ELF-1 (cell line): ENCODE results near the gene PRELID3B.

Source experiments
- DNase-seq: peaks from one replicate; pipeline ENCODE4 v3.0.0-alpha.2; 2016; ENCODE audit warnings: low read depth, low spot score

PRELID3B gene

GRCh38 chr20:59042151-59042795 is at the start of gene PRELID3B:
PRELID3B (minus strand) TSS chr20:59042786; CDS start chr20:59042730, 56 bp downstream.
- no peak for DNase-seq

GRCh38 chr20:59087829-59088433 is 45.3 kb upstream of the PRELID3B start:
- peak; percentile 76 for DNase-seq

- DNase-seq = no peak
These were observed 44.3 kb upstream of the PRELID3B start for GRCh38 chr20:59086923-59087322.

- no peak for DNase-seq
These were observed 41.7 kb upstream of the PRELID3B start for GRCh38 chr20:59084041-59084850.

- DNase-seq = no peak
These were observed 40.4 kb upstream of the PRELID3B start for GRCh38 chr20:59082981-59083380.

- no peak for DNase-seq
These were observed 39.6 kb upstream of the PRELID3B start for GRCh38 chr20:59082077-59082740.

- no peak for DNase-seq
These were observed 38.5 kb upstream of the PRELID3B start for GRCh38 chr20:59081036-59081435.

GRCh38 chr20:59078231-59078630 is 35.6 kb upstream of the PRELID3B start:
- no peak for DNase-seq

- no peak for DNase-seq
These were observed 35.1 kb upstream of the PRELID3B start for GRCh38 chr20:59077705-59078104.

GRCh38 chr20:59075934-59076508 is 33.4 kb upstream of the PRELID3B start:
- no peak for DNase-seq

GRCh38 chr20:59074456-59074855 is 31.9 kb upstream of the PRELID3B start:
- no peak for DNase-seq

- DNase-seq = no peak
These were observed 31.0 kb upstream of the PRELID3B start for GRCh38 chr20:59073582-59073981.

- DNase-seq = no peak
These were observed 28.6 kb upstream of the PRELID3B start for GRCh38 chr20:59071216-59071615.

- DNase-seq = no peak
These were observed 26.4 kb upstream of the PRELID3B start for GRCh38 chr20:59069026-59069425.

GRCh38 chr20:59068534-59068933 is 25.9 kb upstream of the PRELID3B start:
- no peak for DNase-seq

- DNase-seq = no peak
These were observed 21.7 kb upstream of the PRELID3B start for GRCh38 chr20:59064214-59064722.

- DNase-seq = peak; percentile 69
These were observed 21.0 kb upstream of the PRELID3B start for GRCh38 chr20:59063358-59064213.

- DNase-seq = no peak
These were observed 19.5 kb upstream of the PRELID3B start for GRCh38 chr20:59062081-59062480.

GRCh38 chr20:59055302-59055701 is 12.7 kb upstream of the PRELID3B start:
- DNase-seq = no peak

GRCh38 chr20:59051666-59052185 is 9.1 kb upstream of the PRELID3B start:
- DNase-seq = no peak
